SK-N-MC (cell line): ENCODE data around the gene CFAP46.

Experiments
- EZH2 ChIP-seq: fragments of 200-600 bp; sonication (generic); IDR thresholded peaks from one replicate; pipeline ENCODE4 v1.6.1; 2017; ENCODE audit warnings: antibody characterized with exemption
- FOXP2 ChIP-seq: optimal IDR thresholded peaks from 2 replicates; pipeline ENCODE3; 2011; ENCODE audit warnings: mild to moderate bottlenecking, moderate library complexity; ENCODE audit not compliant: insufficient read depth; ENCODE audit errors: extremely low read length, control extremely low read depth
- POLR2AphosphoS5 ChIP-seq: IDR thresholded peaks from 2 replicates; pipeline ENCODE4 v1.6.1; 2012; ENCODE audit warnings: mild to moderate bottlenecking, low read depth, low read length, borderline replicate concordance

DNA sequence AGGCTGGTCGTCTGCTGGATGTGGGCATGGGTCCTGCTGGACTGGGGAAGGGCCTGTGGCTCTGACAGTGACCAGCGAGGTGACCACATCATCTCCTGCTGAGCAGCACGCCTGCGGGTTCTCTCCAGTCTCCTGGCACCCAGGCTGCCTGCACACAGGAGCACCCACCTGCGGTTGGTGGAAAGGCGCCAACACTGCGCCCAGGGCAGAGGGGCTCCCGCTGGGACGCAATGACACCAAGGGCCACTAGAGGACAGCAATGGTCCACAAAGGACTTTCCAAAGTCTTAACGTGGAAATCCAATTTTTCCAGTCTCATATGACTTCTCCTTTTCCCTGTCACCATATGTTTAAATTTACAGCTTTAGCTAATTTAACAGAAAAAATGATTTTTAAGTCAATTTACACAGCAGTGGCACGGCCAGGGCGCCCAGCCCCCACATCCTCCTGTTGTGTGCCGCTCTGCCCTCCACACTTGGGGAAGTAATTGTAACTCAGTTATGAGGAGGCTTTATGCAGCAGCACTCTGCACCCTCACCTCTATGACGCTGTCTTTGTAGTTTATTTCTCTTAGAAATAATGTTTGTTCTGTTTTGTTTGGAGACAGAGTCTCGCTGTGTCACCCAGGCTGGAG is 38.1 kb downstream of the CFAP46 start:
- no peak for TF ChIP-seq EZH2
- no peak for TF ChIP-seq POLR2AphosphoS5
- TF ChIP-seq FOXP2 = no peak
